ENCODE measurements around the gene LYZL4.

GRCh38 chr3:42412526-42413155 is 2.2 kb upstream of the LYZL4 start:
- TF ChIP-seq CTCF (conservative IDR thresholded peaks at IDR 0.05; ENCODE audit: low read length): no peak
- TF ChIP-seq EZH2phosphoT487 (IDR thresholded peaks at IDR 0.05; ENCODE audit: borderline replicate concordance, low read depth, low read length): no peak
